ENCODE results near the gene PAPPA. TPM values are rescaled to one million over a fixed set of nuclear protein-coding genes. Genes with fewer than 3 reads are reported as not detected.

The PAPPA gene
- total RNA-seq (2021) (3.4 and 3.9 TPM in 2 replicates), Bru-seq, nascent RNA (percentile 59 among the genes with signal in this experiment), BruChase-seq, experiment 1, labeled RNA remaining after a 2-hour chase (percentile 48 among the genes with signal in this experiment), BruChase-seq, experiment 2, labeled RNA remaining after a 6-hour chase (percentile 48 among the genes with signal in this experiment)
- long read RNA-seq, partial matches to known transcripts = 0 of 1 reads
- long read RNA-seq, other reads (novel, unspliced or antisense) = 1 of 1 reads

GRCh38 chr9:116153765-116154333, at the start of gene PAPPA:
PAPPA (plus strand) TSS chr9:116153791; CDS start chr9:116154173, 382 bp downstream.
- no peaks in the 10 kb centered on the region for H3K27me3 ChIP-seq (ENCODE audit: insufficient read depth, low read depth)
- no TSS peak for BruUV-seq (replicated peaks)
- H4K20me1 ChIP-seq (ENCODE audit: insufficient read depth) = no peaks in the 10 kb centered on the region
- no peaks in the 10 kb centered on the region for H3K9me3 ChIP-seq (ENCODE audit: insufficient read depth, low read depth)
- peak within 1 kb of the TSS; percentile 88 for H2AFZ ChIP-seq
- H3K4me3 ChIP-seq = peak within 1 kb of the TSS; percentile 80
- CTCF ChIA-PET = interaction anchor here (0.6 to 2.2 kb wide), 4 partner anchors 14 to 564 kb away, joined by 3 to 15 read pairs (median 8); no protein-coding TSS in a partner anchor
- H3K4me2 ChIP-seq = peak within 1 kb of the TSS; percentile 93
- peak within 1 kb of the TSS; percentile 55 for H3K27ac ChIP-seq
- intact Hi-C loops (cut with micrococcal nuclease; ENCODE audit: unreplicated experiment) = loop anchor here (2.0 to 10.0 kb wide), 6 partner anchors 131 to 563 kb away; no protein-coding TSS in a partner anchor
- no peak for TF ChIP-seq EZH2 (IDR thresholded peaks at IDR 0.05; ENCODE audit: low read depth)
- no peak for TF ChIP-seq CTCF (conservative IDR thresholded peaks at IDR 0.05)
- POLR2A ChIA-PET (ENCODE audit: unreplicated experiment) = interaction anchor here (0.7 kb wide), 1 partner anchor 37 kb away, joined by 4 read pairs; no protein-coding TSS in a partner anchor
- no peaks in the 10 kb centered on the region for H3K36me3 ChIP-seq (ENCODE audit: low read depth)
- no peak for DNase-seq
- H3K9me2 ChIP-seq (ENCODE audit: insufficient read depth) = no peaks in the 10 kb centered on the region
- H3F3A ChIP-seq (ENCODE audit: insufficient read depth, low read depth) = peaks cover 21% of the 10 kb centered on the region
- H3K4me1 ChIP-seq (replicated peaks; ENCODE audit: insufficient read depth) = peaks cover 38% of the 10 kb centered on the region
- H3K79me2 ChIP-seq (ENCODE audit: low read depth) = no peaks in the 10 kb centered on the region

DNA sequence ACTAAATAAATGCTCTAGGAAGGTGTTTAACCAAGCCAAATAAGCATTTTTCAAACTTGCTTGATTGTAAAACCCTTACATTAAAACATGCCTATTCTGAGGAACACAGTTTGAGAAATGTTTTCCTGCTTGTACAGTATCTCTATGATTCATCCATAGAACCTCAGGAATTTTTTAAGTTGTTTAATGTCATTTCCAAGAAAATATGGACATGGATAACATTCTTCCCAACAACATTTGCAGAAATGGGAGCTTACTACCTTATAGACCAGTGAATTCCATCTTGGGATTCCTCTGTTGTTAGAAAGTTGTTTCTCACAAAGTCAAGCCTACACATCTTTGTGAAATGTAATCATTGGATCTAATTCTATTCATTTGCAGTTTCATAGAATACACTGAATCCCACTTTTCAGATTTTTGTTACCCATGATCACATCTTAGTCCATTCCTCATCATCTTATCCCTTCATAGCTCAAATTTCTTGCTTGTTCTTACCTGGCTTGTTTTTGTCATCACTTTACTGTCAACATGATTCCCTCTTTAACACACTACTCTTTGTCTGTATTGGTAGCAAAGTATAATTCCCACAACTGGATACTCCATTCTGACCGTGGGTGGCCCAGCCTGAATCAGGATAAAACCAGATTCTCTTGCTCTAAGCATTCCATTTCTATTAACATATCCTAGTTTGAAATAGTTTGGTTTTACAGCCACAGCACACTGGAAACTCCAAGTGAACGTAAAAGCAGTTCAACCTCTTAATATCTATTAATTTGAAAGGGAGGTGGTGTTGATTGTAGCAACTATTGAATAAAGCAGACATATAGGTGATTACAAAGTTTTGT, 49.4 kb upstream of the PAPPA start:
- CTCF ChIA-PET = no interaction called here
- no TSS peak for BruUV-seq (replicated peaks)
- Histone ChIP-seq H3K79me2 (ENCODE audit: low read depth) (no peaks in the 10 kb centered on the region), H3K9me2 (ENCODE audit: insufficient read depth) (no peaks in the 10 kb centered on the region), H3F3A (ENCODE audit: insufficient read depth, low read depth) (peaks cover 4% of the 10 kb centered on the region; the same call in 1 of the 2 replicates), H2AFZ (no peak overlapping the region), H4K20me1 (ENCODE audit: insufficient read depth) (no peaks in the 10 kb centered on the region), H3K36me3 (ENCODE audit: low read depth) (no peaks in the 10 kb centered on the region), H3K4me1 (replicated peaks; ENCODE audit: insufficient read depth) (peaks cover 15% of the 10 kb centered on the region), H3K9me3 (ENCODE audit: insufficient read depth, low read depth) (no peaks in the 10 kb centered on the region; the same call in 1 of the 2 replicates), H3K4me3 (no peak overlapping the region), H3K4me2 (no peak overlapping the region), H3K27ac (no peak overlapping the region), H3K27me3 (ENCODE audit: insufficient read depth, low read depth) (no peaks in the 10 kb centered on the region)
- TF ChIP-seq EZH2 (IDR thresholded peaks at IDR 0.05; ENCODE audit: low read depth) (no peak), CTCF (conservative IDR thresholded peaks at IDR 0.05) (no peak)
- POLR2A ChIA-PET (ENCODE audit: unreplicated experiment) = no interaction called here
- DNase-seq = no peak
- intact Hi-C loops (cut with micrococcal nuclease; ENCODE audit: unreplicated experiment) = no loop called here

DNA sequence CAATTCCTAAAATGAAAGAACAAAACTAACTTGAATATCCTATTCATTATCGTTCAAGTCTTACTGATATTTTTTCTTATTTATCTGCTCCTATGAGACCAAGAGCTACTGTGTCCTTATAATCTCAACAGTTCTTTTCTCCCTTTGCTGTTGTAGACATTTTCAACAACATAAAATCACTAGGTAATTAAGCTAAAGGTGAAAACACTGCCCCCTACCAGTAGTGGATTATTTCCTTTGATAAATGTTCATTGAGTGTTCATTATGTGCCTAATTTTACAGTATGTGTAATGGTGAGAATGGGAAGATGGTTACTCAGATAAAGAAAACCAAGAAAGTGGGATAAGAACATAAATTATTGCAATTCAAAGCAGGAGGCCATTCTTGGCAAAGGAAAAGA, 41.4 kb upstream of the PAPPA start:
- Histone ChIP-seq H3K27ac (no peak overlapping the region), H4K20me1 (ENCODE audit: insufficient read depth) (no peaks in the 10 kb centered on the region), H3K79me2 (ENCODE audit: low read depth) (no peaks in the 10 kb centered on the region), H3K4me3 (no peak overlapping the region), H3F3A (ENCODE audit: insufficient read depth, low read depth) (no peaks in the 10 kb centered on the region), H3K9me2 (ENCODE audit: insufficient read depth) (no peaks in the 10 kb centered on the region), H2AFZ (no peak overlapping the region), H3K27me3 (ENCODE audit: insufficient read depth, low read depth) (no peaks in the 10 kb centered on the region), H3K4me2 (no peak overlapping the region), H3K4me1 (replicated peaks; ENCODE audit: insufficient read depth) (no peaks in the 10 kb centered on the region), H3K9me3 (ENCODE audit: insufficient read depth, low read depth) (no peaks in the 10 kb centered on the region; the same call in 1 of the 2 replicates), H3K36me3 (ENCODE audit: low read depth) (no peaks in the 10 kb centered on the region)
- ChIA-PET CTCF (no interaction called here), POLR2A (ENCODE audit: unreplicated experiment) (interaction anchor here (0.7 kb wide), 1 partner anchor 275 kb away, joined by 3 read pairs; no protein-coding TSS in a partner anchor)
- DNase-seq = no peak
- TF ChIP-seq EZH2 (IDR thresholded peaks at IDR 0.05; ENCODE audit: low read depth) (no peak), CTCF (conservative IDR thresholded peaks at IDR 0.05) (peak; percentile 54)
- intact Hi-C loops (cut with micrococcal nuclease; ENCODE audit: unreplicated experiment) = loop anchor here (5.0 kb wide), 1 partner anchor 230 kb away; no protein-coding TSS in a partner anchor
- no TSS peak for BruUV-seq (replicated peaks)

All from PC-9 (cell line).